COLO668 (cell line): Measurements from ENCODE around the gene NAV1.

ENCODE experiments used
- DNase-seq: peaks from one replicate; lab custom pipeline; 2025; ENCODE audit not compliant: unreplicated experiment; lab: John Stamatoyannopoulos, UW

NAV1 gene

GRCh38 chr1:201586806-201587205 lies 47.9 kb downstream of the NAV1 start:
- no peak for DNase-seq

- no peak for DNase-seq
Observed at GRCh38 chr1:201587729-201588128, 48.8 kb downstream of the NAV1 start.
